Body of pancreas (tissue), 4 donors: Measurements from ENCODE around the gene PTPRD.

ENCODE experiments used
- POLR2A ChIP-seq, 3 donors: fragments of 450-650 bp; IDR thresholded peaks; one replicate each; pipeline ENCODE4 v1.6.1; 2016; ENCODE audit warnings: antibody characterized with exemption in 3 of 3, mild to moderate bottlenecking in 2 of 3
- TF ChIP-seq, protein P1 (sequence below), 7 experiments: fragments of 450-650 bp in 4 of 7; fragments of 200-600 bp in 3 of 7; sonication (generic) in 3 of 7; IDR thresholded peaks; one replicate each; pipeline ENCODE4 v1.5.1; 2016 to 2019; ENCODE audit warnings: antibody characterized with exemption in 7 of 7

DNA sequence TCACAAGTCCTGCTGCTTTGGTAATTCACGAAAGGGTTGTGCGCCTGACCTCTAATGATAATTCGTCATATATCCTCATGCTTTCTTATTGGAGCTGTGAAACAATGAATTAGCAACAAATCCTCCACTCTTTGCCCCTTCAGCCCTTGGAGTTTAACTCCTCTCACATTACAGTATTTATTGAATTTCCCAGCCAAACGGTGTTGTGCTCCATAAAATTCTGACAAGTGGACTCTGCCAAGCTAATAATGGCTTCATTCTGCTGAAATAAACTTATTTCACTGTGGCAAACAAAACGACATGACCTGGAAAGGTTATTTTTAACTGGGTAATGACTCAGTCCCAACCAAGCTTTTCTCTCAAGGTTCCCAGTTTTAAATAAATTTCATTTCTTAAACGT lies 1828.9 kb downstream of the PTPRD start:
- TF ChIP-seq, protein P1, sequence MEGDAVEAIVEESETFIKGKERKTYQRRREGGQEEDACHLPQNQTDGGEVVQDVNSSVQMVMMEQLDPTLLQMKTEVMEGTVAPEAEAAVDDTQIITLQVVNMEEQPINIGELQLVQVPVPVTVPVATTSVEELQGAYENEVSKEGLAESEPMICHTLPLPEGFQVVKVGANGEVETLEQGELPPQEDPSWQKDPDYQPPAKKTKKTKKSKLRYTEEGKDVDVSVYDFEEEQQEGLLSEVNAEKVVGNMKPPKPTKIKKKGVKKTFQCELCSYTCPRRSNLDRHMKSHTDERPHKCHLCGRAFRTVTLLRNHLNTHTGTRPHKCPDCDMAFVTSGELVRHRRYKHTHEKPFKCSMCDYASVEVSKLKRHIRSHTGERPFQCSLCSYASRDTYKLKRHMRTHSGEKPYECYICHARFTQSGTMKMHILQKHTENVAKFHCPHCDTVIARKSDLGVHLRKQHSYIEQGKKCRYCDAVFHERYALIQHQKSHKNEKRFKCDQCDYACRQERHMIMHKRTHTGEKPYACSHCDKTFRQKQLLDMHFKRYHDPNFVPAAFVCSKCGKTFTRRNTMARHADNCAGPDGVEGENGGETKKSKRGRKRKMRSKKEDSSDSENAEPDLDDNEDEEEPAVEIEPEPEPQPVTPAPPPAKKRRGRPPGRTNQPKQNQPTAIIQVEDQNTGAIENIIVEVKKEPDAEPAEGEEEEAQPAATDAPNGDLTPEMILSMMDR (IDR thresholded peaks at IDR 0.05): no peak
- TF ChIP-seq POLR2A (IDR thresholded peaks at IDR 0.05): no peak
